Calu3 (cell line): ENCODE data around the gene PPM1D. TPM values are rescaled to one million over a fixed set of nuclear protein-coding genes. Genes with fewer than 3 reads are reported as not detected.
A peak's percentile ranks its signal among the peaks of the same experiment; 100 is the strongest.

Experiments
- BruUV-seq: library from RNA; stranded (reverse); fragments of 400-500 nt; replicated peaks from 2 replicates; lab custom pipeline; 2021; lab: Mats Ljungman, UMichigan
- CTCF ChIA-PET: fragments of 300-600 bp; sonication (Branson Sonifier 250); formaldehyde crosslinking; loops from one replicate; lab custom pipeline; 2022; ENCODE audit warnings: antibody characterized with exemption; lab: Charles Lee
- DNase-seq: peaks from one replicate; pipeline ENCODE4 v3.0.0; 2022
- H3K27ac Mint-ChIP-seq: one replicate; pipeline ENCODE4 v1.8.0; 2022; ENCODE audit warnings: mixed read lengths; ENCODE audit not compliant: unreplicated experiment
- H3K27me3 Mint-ChIP-seq: one replicate; pipeline ENCODE4 v1.8.0; 2022; ENCODE audit warnings: mixed read lengths; ENCODE audit not compliant: unreplicated experiment
- H3K36me3 Mint-ChIP-seq: one replicate; pipeline ENCODE4 v1.8.0; 2022; ENCODE audit warnings: mild to moderate bottlenecking, moderate library complexity, mixed read lengths; ENCODE audit not compliant: insufficient read depth, unreplicated experiment
- H3K4me1 Mint-ChIP-seq: one replicate; pipeline ENCODE4 v1.8.0; 2022; ENCODE audit warnings: mild to moderate bottlenecking, low read depth, mixed read lengths; ENCODE audit not compliant: unreplicated experiment
- H3K4me3 Mint-ChIP-seq: one replicate; pipeline ENCODE4 v1.8.0; 2022; ENCODE audit warnings: mild to moderate bottlenecking, low read depth, moderate library complexity, mixed read lengths; ENCODE audit not compliant: unreplicated experiment
- H3K9me3 Mint-ChIP-seq: one replicate; pipeline ENCODE4 v1.8.0; 2022; ENCODE audit warnings: low read depth, mixed read lengths; ENCODE audit not compliant: unreplicated experiment
- CTCF ChIP-seq: fragments of 200-600 bp; IDR thresholded peaks from one replicate; pipeline ENCODE4 v1.8.0; 2022; ENCODE audit warnings: antibody characterized with exemption; ENCODE audit not compliant: unreplicated experiment
- intact Hi-C: fragments of 100-400 bp; cut with micrococcal nuclease; formaldehyde crosslinking; loops from one replicate; pipeline ENCODE4 v1.10.0; 2022; ENCODE audit not compliant: unreplicated experiment
- total RNA-seq: library from RNA; stranded (reverse); gene quantifications from 2 replicates; pipeline ENCODE4 v1.2.3, GENCODE V29; 2022

PPM1D gene
- total RNA-seq, 1 experiment from 2014 or later = 7.6 TPM

GRCh38 chr17:60712675-60713074, 112.7 kb downstream of the PPM1D start:
- DNase-seq = no peak
- Mint-ChIP-seq H3K27me3 (no peaks in the 10 kb centered on the region), H3K36me3 (no peaks in the 10 kb centered on the region), H3K27ac (peak overlapping the region; percentile 68), H3K4me3 (peak overlapping the region; percentile 26), H3K4me1 (peaks cover 12% of the 10 kb centered on the region), H3K9me3 (no peaks in the 10 kb centered on the region)
- no TSS peak for BruUV-seq
- no peak for TF ChIP-seq CTCF
- intact Hi-C loops = no loop called here
- CTCF ChIA-PET = interaction anchor here (0.5 kb wide), 1 partner anchor 32 kb away, joined by 5 read pairs; no protein-coding TSS in a partner anchor

GRCh38 chr17:60713608-60714007, 113.6 kb downstream of the PPM1D start:
- Mint-ChIP-seq H3K9me3 (no peaks in the 10 kb centered on the region), H3K36me3 (no peaks in the 10 kb centered on the region), H3K4me1 (peaks cover 12% of the 10 kb centered on the region), H3K4me3 (no peak overlapping the region), H3K27me3 (no peaks in the 10 kb centered on the region), H3K27ac (no peak overlapping the region)
- TF ChIP-seq CTCF = no peak
- CTCF ChIA-PET = interaction anchor here (0.6 kb wide), 2 partner anchors 20 to 98 kb away, joined by 3 to 5 read pairs; no protein-coding TSS in a partner anchor
- DNase-seq = no peak
- intact Hi-C loops = no loop called here
- BruUV-seq = no TSS peak

Other genes with a start within 250 kb of the PPM1D start
- 29.6 and 29.9 TPM in 2 replicates for gene USP32, start 208.1 kb upstream of the PPM1D start, total RNA-seq
- not detected in 2 replicates for gene CHCT1, start 177.7 kb upstream of the PPM1D start, total RNA-seq
- 24.3 and 27.2 TPM in 2 replicates for gene APPBP2, start 74.0 kb upstream of the PPM1D start, total RNA-seq
- 10.9 and 14.2 TPM in 2 replicates for gene BCAS3, start 77.7 kb downstream of the PPM1D start, total RNA-seq